Mesodermal cell (in vitro differentiated cells): ENCODE measurements around the gene RAB26.
"Not testable (repeated sequence)": the region's sequence is repeated elsewhere in the genome, so short reads cannot be mapped to it uniquely, and the experiment has no call there.

ENCODE experiments used
- H3K27ac ChIP-seq: 2 replicates; pipeline ENCODE4 v1.7.0; 2013; ENCODE audit warnings: mild to moderate bottlenecking, low read depth, low read length, moderate library complexity; ENCODE audit not compliant: severe bottlenecking
- H3K36me3 ChIP-seq: 2 replicates; pipeline ENCODE4 v1.7.1; 2013; ENCODE audit warnings: mild to moderate bottlenecking, low read length, moderate library complexity; ENCODE audit not compliant: control insufficient read depth, insufficient read depth
- H3K4me1 ChIP-seq: one replicate; pipeline ENCODE4 v1.7.1; 2013; ENCODE audit warnings: mild to moderate bottlenecking, low read length; ENCODE audit not compliant: insufficient read depth, control insufficient read depth, poor library complexity, severe bottlenecking
- H3K4me3 ChIP-seq: 2 replicates; pipeline ENCODE4 v1.7.0; 2013; ENCODE audit warnings: low read length, control low read depth, mild to moderate bottlenecking; ENCODE audit not compliant: insufficient read depth, poor library complexity, severe bottlenecking; ENCODE audit errors: extremely low read depth
- H3K9me3 ChIP-seq: 2 replicates; pipeline ENCODE4 v1.7.1; 2013; ENCODE audit warnings: mild to moderate bottlenecking, low read length, moderate library complexity; ENCODE audit not compliant: control insufficient read depth
- WGBS, 2 experiments: methylation state at CpG; one replicate each; pipeline ENCODE4 v1.1.5; 2013; ENCODE audit warnings: missing lambda C conversion rate in 2 of 2; ENCODE audit not compliant: insufficient coverage in 2 of 2; 5-methylcytosine and 5-hydroxymethylcytosine counted together

RAB26 gene

GRCh38 chr16:2117341-2117740 lies 31.1 kb upstream of the RAB26 start:
- not testable (repeated sequence) for H3K9me3 ChIP-seq, H3K36me3 ChIP-seq, H3K4me3 ChIP-seq, H3K27ac ChIP-seq, H3K4me1 ChIP-seq
- no CpG with 5 or more reads among the region's 25 CpGs for WGBS, 2 experiments

- H3K36me3 ChIP-seq, H3K4me1 ChIP-seq, H3K4me3 ChIP-seq, H3K27ac ChIP-seq, H3K9me3 ChIP-seq: not testable (repeated sequence)
- 99 to 100% methylated on average over 2 to 15 of the region's 35 CpGs for whole genome bisulfite sequencing, 2 experiments
Measured at GRCh38 chr16:2117960-2118722, 30.3 kb upstream of the RAB26 start.

GRCh38 chr16:2121325-2121724 lies 27.1 kb upstream of the RAB26 start:
- not testable (repeated sequence) for H3K36me3 ChIP-seq, H3K27ac ChIP-seq, H3K9me3 ChIP-seq, H3K4me3 ChIP-seq
- WGBS, 2 experiments = 61 to 67% methylated on average over 2 to 4 of the region's 9 CpGs
- H3K4me1 ChIP-seq = peaks cover 23% of the 10 kb centered on the region

GRCh38 chr16:2121853-2122252 lies 26.6 kb upstream of the RAB26 start:
- 86 to 93% methylated on average over 13 to 15 of the region's 19 CpGs for WGBS, 2 experiments
- Histone ChIP-seq H3K4me1 (peaks cover 27% of the 10 kb centered on the region), H3K36me3 (no peaks in the 10 kb centered on the region), H3K27ac (no peak overlapping the region), H3K4me3 (no peak overlapping the region), H3K9me3 (no peaks in the 10 kb centered on the region)

GRCh38 chr16:2122429-2122828 lies 26.0 kb upstream of the RAB26 start:
- WGBS, 2 experiments = 95 to 98% methylated on average over 15 of the region's 17 CpGs
- Histone ChIP-seq H3K4me1 (peaks cover 33% of the 10 kb centered on the region), H3K4me3 (no peak overlapping the region), H3K27ac (no peak overlapping the region), H3K9me3 (no peaks in the 10 kb centered on the region), H3K36me3 (no peaks in the 10 kb centered on the region)

- not testable (repeated sequence) for H3K4me3 ChIP-seq, H3K36me3 ChIP-seq, H3K9me3 ChIP-seq, H3K27ac ChIP-seq
- 91 to 93% methylated on average over 5 to 10 of the region's 26 CpGs for WGBS, 2 experiments
- H3K4me1 ChIP-seq = peaks cover 34% of the 10 kb centered on the region
Measured at GRCh38 chr16:2122934-2123683, 25.3 kb upstream of the RAB26 start.

- peaks cover 34% of the 10 kb centered on the region for H3K4me1 ChIP-seq
- H3K36me3 ChIP-seq, H3K9me3 ChIP-seq, H3K4me3 ChIP-seq: not testable (repeated sequence)
- 77 to 92% methylated on average over 6 to 7 of the region's 27 CpGs for WGBS, 2 experiments
- H3K27ac ChIP-seq = peak overlapping the region; percentile 98
Measured at GRCh38 chr16:2123706-2124376, 24.6 kb upstream of the RAB26 start.

- not testable (repeated sequence) for H3K9me3 ChIP-seq, H3K36me3 ChIP-seq
- H3K4me3 ChIP-seq = peak overlapping the region; percentile 18
- peaks cover 34% of the 10 kb centered on the region for H3K4me1 ChIP-seq
- H3K27ac ChIP-seq = peak overlapping the region; percentile 98
- WGBS, 2 experiments = 28 to 39% methylated on average over 6 to 8 of the region's 11 CpGs
Measured at GRCh38 chr16:2124377-2124693, 24.1 kb upstream of the RAB26 start.

GRCh38 chr16:2124694-2125444 lies 23.6 kb upstream of the RAB26 start:
- Histone ChIP-seq H3K4me1 (peaks cover 34% of the 10 kb centered on the region), H3K27ac (peak overlapping the region; percentile 98), H3K4me3 (peak overlapping the region; percentile 18)
- H3K36me3 ChIP-seq, H3K9me3 ChIP-seq: not testable (repeated sequence)
- 10 to 14% methylated on average over 17 to 22 of the region's 37 CpGs for WGBS, 2 experiments

- H3K36me3 ChIP-seq, H3K9me3 ChIP-seq, H3K4me3 ChIP-seq: not testable (repeated sequence)
- Histone ChIP-seq H3K27ac (peak overlapping the region; percentile 98), H3K4me1 (peaks cover 34% of the 10 kb centered on the region)
- WGBS, 2 experiments = 55 to 74% methylated on average over 5 to 8 of the region's 11 CpGs
Measured at GRCh38 chr16:2125609-2126008, 22.8 kb upstream of the RAB26 start.
